Heart left ventricle (tissue), 13 donors: ENCODE results near the gene HTR1B.

Experiments used
- CTCF ChIP-seq, 12 donors: fragments of 200-600 bp; sonication (generic) in 4 of 12; IDR thresholded peaks; one replicate each; pipeline versions ENCODE4 v1.5.0 to v1.8.0; 2018 to 2022; ENCODE audit warnings: antibody characterized with exemption in 12 of 12, mild to moderate bottlenecking in 5 of 12
- POLR2A ChIP-seq, 2 donors: fragments of 450-650 bp; IDR thresholded peaks; one replicate each; pipeline ENCODE4 v1.6.1; 2017; ENCODE audit warnings: antibody characterized with exemption in 2 of 2, mild to moderate bottlenecking in 2 of 2, moderate library complexity in 2 of 2
- donor health status: ischemic (EF 13 %, LVEDD 7.1; RV severe dilation, severe dysfunction).
- donor health status: DM: no; HTN: yes; CAD: no.
- donor health status: DM: no; HTN: no; CAD: no.
- donor health status: ischemic (EF 25% LVEDD 6.9; RV normal size, moderate dysfunction).
- donor health status: ischemic (EF 25% LVEDD 5.7; RV mildly dilated, moderate dysfunction).
- donor health status: ischemic (EF 35%, LVEDD 5.7; RV mildly dilated, moderate dysfunction).
- donor health status: nonischemic (EF 11% LVEDD 7.7; RV severe dilation, severe dysfunction).
- donor health status: DM: yes; HTN: yes; CAD: no.
- donor health status: PGD.
- donor health status: ischemic (EF 29% LVEDD 5.4; RV normal size, mild dysfunction).
- donor health status: nonischemic (EF 23%, LVEDD 6.1; RV moderate dilation, normal function).

- no peak for TF ChIP-seq CTCF (IDR thresholded peaks at IDR 0.05)
- no peak for TF ChIP-seq POLR2A (IDR thresholded peaks at IDR 0.05)
Observed at GRCh38 chr6:77425671-77426070, 37.6 kb downstream of the HTR1B start.
